Endothelial cell of umbilical vein (primary cell): ENCODE data around the gene PBX3. TPM values are rescaled to one million over a fixed set of nuclear protein-coding genes. Genes with fewer than 3 reads are reported as not detected.

Source experiments
- BruUV-seq: library from RNA; stranded (reverse); fragments of 400-500 nt; replicated peaks from 2 replicates; lab custom pipeline; 2021; lab: Mats Ljungman, UMichigan
- CTCF ChIA-PET: fragments of 300-600, 350-600 bp; sonication (Branson Sonifier 250); formaldehyde crosslinking; loops from one replicate; lab custom pipeline; 2021; ENCODE audit warnings: antibody characterized with exemption, inconsistent platforms; lab: Charles Lee
- POLR2A ChIA-PET: fragments of 300-600, 350-600 bp; sonication (Branson Sonifier 250); formaldehyde crosslinking; loops from one replicate; lab custom pipeline; 2021; ENCODE audit warnings: antibody characterized with exemption, inconsistent platforms; lab: Charles Lee
- DNase-seq: peaks from one replicate; pipeline ENCODE4 v3.0.0-alpha.2; 2011; ENCODE audit warnings: low read depth, low spot score
- FAIRE-seq: peaks from 2 replicates; lab custom pipeline; 2011; peaks lifted over from hg19 to GRCh38; lab: Jason Lieb, UNC
- H2AFZ ChIP-seq: 2 replicates; pipeline ENCODE4 v1.6.0; 2012; ENCODE audit warnings: low read depth, low read length, control low read depth, inconsistent platforms
- H3K27ac ChIP-seq: 2 replicates; pipeline ENCODE4 v1.5.1; 2011; ENCODE audit warnings: low read depth, mild to moderate bottlenecking, control low read depth, low read length, moderate library complexity; ENCODE audit not compliant: insufficient read depth
- H3K27me3 ChIP-seq, 2 experiments: 2 replicates each; pipeline versions ENCODE4 v1.6.0 to v1.6.1; 2011; ENCODE audit warnings: low read length in 2 of 2, mixed read lengths in 1 of 2; ENCODE audit not compliant: control insufficient read depth in 2 of 2, insufficient read depth in 2 of 2
- H3K36me3 ChIP-seq, 2 experiments: 2 replicates in 1 of 2; 3 replicates in 1 of 2; pipeline ENCODE4 v1.5.1; 2011; ENCODE audit warnings: low read length in 2 of 2, mild to moderate bottlenecking in 1 of 2, moderate library complexity in 1 of 2; ENCODE audit not compliant: control insufficient read depth in 2 of 2, insufficient read depth in 2 of 2; ENCODE audit errors: extremely low read depth in 1 of 2
- H3K4me1 ChIP-seq: 3 replicates; pipeline ENCODE4 v1.5.1; 2011; ENCODE audit warnings: mild to moderate bottlenecking, low read length; ENCODE audit not compliant: control insufficient read depth, insufficient read depth; ENCODE audit errors: extremely low read depth
- H3K4me2 ChIP-seq: 2 replicates; pipeline ENCODE4 v1.6.1; 2011; ENCODE audit warnings: low read length, control low read depth, mixed read lengths; ENCODE audit not compliant: insufficient read depth
- H3K4me3 ChIP-seq, 3 experiments: fragments of 200-600 bp in 1 of 3; sonication (generic), shearing (Covaris generic) in 1 of 3; replicated peaks in 1 of 3; 2 replicates each; pipeline ENCODE4 v1.5.1; 2011 to 2016; ENCODE audit warnings: control low read depth in 3 of 3, low read length in 3 of 3, mild to moderate bottlenecking in 2 of 3, inconsistent platforms in 1 of 3, low read depth in 1 of 3, moderate library complexity in 1 of 3; ENCODE audit not compliant: insufficient read depth in 1 of 3
- H3K79me2 ChIP-seq: 2 replicates; pipeline ENCODE4 v1.6.0; 2012; ENCODE audit warnings: low read length, inconsistent platforms; ENCODE audit not compliant: control insufficient read depth, insufficient read depth
- H3K9ac ChIP-seq: replicated peaks from 2 replicates; pipeline ENCODE3; 2011; ENCODE audit warnings: low read length, control low read depth; ENCODE audit not compliant: insufficient read depth; ENCODE audit errors: extremely low read depth
- H3K9me1 ChIP-seq: replicated peaks from 3 replicates; pipeline ENCODE4 v1.6.0; 2011; ENCODE audit warnings: mild to moderate bottlenecking, low read length; ENCODE audit not compliant: control insufficient read depth, insufficient read depth; ENCODE audit errors: extremely low read depth
- H3K9me3 ChIP-seq: replicated peaks from 2 replicates; pipeline ENCODE4 v1.5.1; 2012; ENCODE audit warnings: low read length, inconsistent platforms; ENCODE audit not compliant: control insufficient read depth, insufficient read depth
- H4K20me1 ChIP-seq: replicated peaks from 2 replicates; pipeline ENCODE3; 2011; ENCODE audit warnings: mild to moderate bottlenecking, low read length; ENCODE audit not compliant: control insufficient read depth, insufficient read depth; ENCODE audit errors: extremely low read depth
- EZH2 ChIP-seq: IDR thresholded peaks from 2 replicates; pipeline ENCODE4 v1.6.1; 2012; ENCODE audit warnings: borderline replicate concordance, low read depth, mild to moderate bottlenecking, moderate library complexity, low read length, inconsistent platforms; ENCODE audit not compliant: severe bottlenecking
- FOS ChIP-seq: IDR thresholded peaks from 2 replicates; pipeline ENCODE4 v1.6.1; 2011; ENCODE audit warnings: mild to moderate bottlenecking, low read length, moderate library complexity, borderline replicate concordance; ENCODE audit not compliant: insufficient read depth
- GATA2 ChIP-seq: IDR thresholded peaks from 2 replicates; pipeline ENCODE4 v1.7.0; 2011; ENCODE audit warnings: low read depth, mild to moderate bottlenecking, moderate library complexity, mixed read lengths, low read length; ENCODE audit not compliant: insufficient read length, insufficient read depth
- JUN ChIP-seq: IDR thresholded peaks from 2 replicates; pipeline ENCODE4 v1.6.1; 2011; ENCODE audit warnings: borderline replicate concordance, low read depth; ENCODE audit not compliant: insufficient read length, insufficient read depth
- MYC ChIP-seq: IDR thresholded peaks from one replicate; pipeline ENCODE4 v1.6.1; 2011; ENCODE audit warnings: mild to moderate bottlenecking, low read depth, low read length
- POLR2A ChIP-seq: IDR thresholded peaks from 2 replicates; pipeline ENCODE4 v1.6.1; 2012; ENCODE audit warnings: low read depth, mild to moderate bottlenecking, control low read depth, low read length
- POLR2AphosphoS5 ChIP-seq: IDR thresholded peaks from 2 replicates; pipeline ENCODE4 v1.6.1; 2012; ENCODE audit warnings: low read depth, mild to moderate bottlenecking, control low read depth, low read length, moderate library complexity; ENCODE audit not compliant: insufficient read depth
- dilution Hi-C: fragments of 300-500 bp; cut with MboI; formaldehyde crosslinking; loops from one replicate; pipeline ENCODE4 v1.15.0; 2019; ENCODE audit warnings: low sequenced_read_pairs; ENCODE audit not compliant: extremely low pct_ligation_motif_present
- intact Hi-C: fragments of 100-400 bp; cut with micrococcal nuclease; formaldehyde crosslinking; loops from one replicate; pipeline ENCODE4 v1.10.0; 2022
- polyA plus RNA-seq, 4 experiments: library from polyadenylated mRNA; depleted of rRNA in 3 of 4; stranded (reverse) in 3 of 4; unstranded in 1 of 4; fragments of >200 nt; gene quantifications; 2 replicates each; pipeline versions ENCODE4 v1.2.1 to v1.2.3, GENCODE V29; 2011 to 2012; ENCODE audit warnings: missing spikeins in 1 of 4
- total RNA-seq: library from RNA; stranded (reverse); gene quantifications from 2 replicates; pipeline ENCODE4 v1.2.3, GENCODE V29; 2021
- TF ChIP-seq, protein P1 (sequence below): IDR thresholded peaks from 2 replicates; pipeline ENCODE4 v1.6.1; 2011; ENCODE audit not compliant: insufficient read depth, insufficient read length
- TF ChIP-seq, protein P2 (sequence below), 2 donors: IDR thresholded peaks; 1 replicate in 1 of 2; 2 replicates in 1 of 2; pipeline ENCODE4 v1.5.1; 2011; ENCODE audit warnings: low read length in 2 of 2, mild to moderate bottlenecking in 2 of 2, moderate library complexity in 2 of 2, control low read depth in 1 of 2, inconsistent platforms in 1 of 2, low read depth in 1 of 2; ENCODE audit not compliant: insufficient read depth in 1 of 2; ENCODE audit errors: extremely low read depth in 1 of 2

The PBX3 gene
- total and polyA plus RNA-seq, 2 donors (not counting 3 experiments of a cell fraction or from before 2014, with no cell fraction given): 18.8 to 42.0 TPM

DNA sequence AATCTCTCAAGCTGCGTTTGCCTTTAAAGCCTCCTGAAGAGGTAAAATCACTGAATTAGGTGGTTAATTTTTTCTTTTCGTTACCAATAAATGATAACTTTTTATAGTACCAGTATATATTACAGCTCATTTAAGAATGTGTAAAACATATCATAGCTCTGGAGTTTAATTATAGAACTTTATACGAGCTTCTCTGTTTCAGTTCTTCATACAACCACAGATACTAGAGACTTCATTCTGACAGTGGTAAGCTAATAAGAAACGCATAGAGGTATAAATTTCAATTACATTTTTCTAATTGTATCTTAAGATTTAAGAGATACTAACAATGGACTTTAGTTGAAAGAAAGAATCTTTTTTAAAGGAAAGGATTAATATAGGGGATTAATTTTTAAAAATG lies 73.9 kb downstream of the PBX3 start:
- Histone ChIP-seq H3K4me2 (no peak overlapping the region), H3K27me3 (no peaks in the 10 kb centered on the region), H3K9me3 (no peaks in the 10 kb centered on the region), H2AFZ (no peak overlapping the region), H4K20me1 (peaks cover 4% of the 10 kb centered on the region), H3K4me3 (no peak overlapping the region), H3K36me3 (no peaks in the 10 kb centered on the region), H3K4me1 (no peaks in the 10 kb centered on the region), H3K79me2 (peaks cover 6% of the 10 kb centered on the region), H3K9me1 (no peaks in the 10 kb centered on the region), H3K9ac (no peak overlapping the region), H3K27ac (no peak overlapping the region)
- ChIA-PET POLR2A (no interaction called here), CTCF (no interaction called here)
- no peak for DNase-seq
- dilution Hi-C loops: no loop called here
- no peak for FAIRE-seq
- BruUV-seq: no TSS peak
- intact Hi-C loops: no loop called here
- TF ChIP-seq, protein P1, sequence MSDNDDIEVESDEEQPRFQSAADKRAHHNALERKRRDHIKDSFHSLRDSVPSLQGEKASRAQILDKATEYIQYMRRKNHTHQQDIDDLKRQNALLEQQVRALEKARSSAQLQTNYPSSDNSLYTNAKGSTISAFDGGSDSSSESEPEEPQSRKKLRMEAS: no peak
- TF ChIP-seq JUN (no peak), POLR2AphosphoS5 (no peak), EZH2 (no peak), GATA2 (no peak), MYC (no peak), FOS (no peak), POLR2A (no peak)
- TF ChIP-seq, protein P2, sequence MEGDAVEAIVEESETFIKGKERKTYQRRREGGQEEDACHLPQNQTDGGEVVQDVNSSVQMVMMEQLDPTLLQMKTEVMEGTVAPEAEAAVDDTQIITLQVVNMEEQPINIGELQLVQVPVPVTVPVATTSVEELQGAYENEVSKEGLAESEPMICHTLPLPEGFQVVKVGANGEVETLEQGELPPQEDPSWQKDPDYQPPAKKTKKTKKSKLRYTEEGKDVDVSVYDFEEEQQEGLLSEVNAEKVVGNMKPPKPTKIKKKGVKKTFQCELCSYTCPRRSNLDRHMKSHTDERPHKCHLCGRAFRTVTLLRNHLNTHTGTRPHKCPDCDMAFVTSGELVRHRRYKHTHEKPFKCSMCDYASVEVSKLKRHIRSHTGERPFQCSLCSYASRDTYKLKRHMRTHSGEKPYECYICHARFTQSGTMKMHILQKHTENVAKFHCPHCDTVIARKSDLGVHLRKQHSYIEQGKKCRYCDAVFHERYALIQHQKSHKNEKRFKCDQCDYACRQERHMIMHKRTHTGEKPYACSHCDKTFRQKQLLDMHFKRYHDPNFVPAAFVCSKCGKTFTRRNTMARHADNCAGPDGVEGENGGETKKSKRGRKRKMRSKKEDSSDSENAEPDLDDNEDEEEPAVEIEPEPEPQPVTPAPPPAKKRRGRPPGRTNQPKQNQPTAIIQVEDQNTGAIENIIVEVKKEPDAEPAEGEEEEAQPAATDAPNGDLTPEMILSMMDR (IDR thresholded peaks at IDR 0.05; ENCODE audit: extremely low read depth in 1 of 2, insufficient read depth in 1 of 2, low read depth in 1 of 2, low read length in 2 of 2): no peak
